GM21526 (cell line): ENCODE results near the gene RB1.
"Not testable (repeated sequence)": the region's sequence is repeated elsewhere in the genome, so short reads cannot be mapped to it uniquely, and the experiment has no call there.

Source experiments
- ATAC-seq: cut with Tn5 transposase; IDR thresholded peaks from one replicate; pipeline ENCODE4 v1.9.1; 2021; ENCODE audit warnings: moderate library complexity; ENCODE audit not compliant: unreplicated experiment, low FRiP score

Gene RB1

DNA sequence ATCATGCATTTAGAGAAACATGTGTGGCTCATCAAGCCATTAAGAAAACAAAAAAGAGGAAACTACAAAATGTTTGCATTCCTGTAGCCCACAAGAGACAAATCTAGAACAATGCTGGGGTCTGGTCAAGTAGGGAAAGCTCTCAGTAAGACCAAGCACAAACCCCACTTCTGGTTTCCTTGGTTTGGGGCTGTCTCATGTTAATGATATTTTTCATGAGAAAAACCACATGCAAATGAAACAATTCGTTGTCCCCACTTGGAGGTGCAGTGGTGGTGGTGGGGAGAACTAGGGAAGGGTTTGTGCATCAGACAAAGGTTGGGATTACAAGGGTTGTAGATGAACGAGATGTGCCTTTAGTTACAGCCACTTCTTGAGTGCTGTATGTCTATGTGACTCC lies 7.0 kb upstream of the RB1 start:
- no peak for ATAC-seq

DNA sequence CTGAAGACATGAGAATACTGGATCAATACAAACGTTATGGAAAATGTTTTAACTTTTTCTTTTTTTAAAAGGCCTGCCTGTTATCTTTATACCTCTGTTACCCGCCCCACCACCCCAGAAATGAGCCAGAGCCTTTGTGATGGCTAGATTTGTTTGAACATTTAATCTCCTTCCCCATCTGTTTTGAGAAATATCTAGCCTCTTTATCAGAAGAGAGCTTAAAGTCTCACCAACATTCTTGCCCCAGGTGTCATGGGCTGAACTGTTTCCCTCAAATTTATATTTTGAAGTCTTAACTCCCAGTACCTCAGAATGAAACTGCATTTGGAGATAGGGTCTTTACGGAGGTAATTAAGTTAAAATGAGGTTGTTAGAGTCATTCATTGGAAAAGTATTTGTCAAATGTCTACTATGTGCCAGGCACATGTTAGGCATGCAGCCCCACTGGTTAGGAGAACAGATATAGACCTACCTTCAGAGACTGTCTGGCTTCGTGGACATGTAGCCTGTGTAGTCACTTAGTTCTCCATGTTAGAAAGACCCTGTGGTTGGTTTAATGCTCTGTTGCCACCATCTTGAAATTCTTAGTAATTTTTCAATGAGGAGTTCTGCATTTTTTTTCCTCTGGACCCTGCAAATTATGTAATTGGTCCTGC lies 6.3 kb upstream of the RB1 start:
- ATAC-seq = no peak

DNA sequence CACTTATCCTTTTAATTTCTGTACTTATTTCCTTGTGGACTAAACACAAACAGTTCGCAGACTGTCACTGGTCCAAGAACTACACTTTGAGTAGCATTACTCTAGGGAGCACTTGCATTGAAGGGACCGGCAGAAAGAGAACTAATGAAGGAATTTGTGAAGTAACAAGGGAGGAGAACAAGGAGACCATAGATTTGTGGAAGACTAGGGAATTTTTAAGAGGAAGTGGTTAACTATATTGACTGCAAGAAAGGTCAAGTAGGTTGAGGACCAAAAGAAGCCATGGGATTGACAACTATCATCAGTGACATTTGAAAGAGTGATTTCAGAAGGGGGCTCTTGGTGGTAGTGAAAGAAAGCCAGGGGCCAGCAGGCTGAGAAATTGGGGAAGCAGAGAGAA lies 4.0 kb upstream of the RB1 start:
- ATAC-seq = no peak

DNA sequence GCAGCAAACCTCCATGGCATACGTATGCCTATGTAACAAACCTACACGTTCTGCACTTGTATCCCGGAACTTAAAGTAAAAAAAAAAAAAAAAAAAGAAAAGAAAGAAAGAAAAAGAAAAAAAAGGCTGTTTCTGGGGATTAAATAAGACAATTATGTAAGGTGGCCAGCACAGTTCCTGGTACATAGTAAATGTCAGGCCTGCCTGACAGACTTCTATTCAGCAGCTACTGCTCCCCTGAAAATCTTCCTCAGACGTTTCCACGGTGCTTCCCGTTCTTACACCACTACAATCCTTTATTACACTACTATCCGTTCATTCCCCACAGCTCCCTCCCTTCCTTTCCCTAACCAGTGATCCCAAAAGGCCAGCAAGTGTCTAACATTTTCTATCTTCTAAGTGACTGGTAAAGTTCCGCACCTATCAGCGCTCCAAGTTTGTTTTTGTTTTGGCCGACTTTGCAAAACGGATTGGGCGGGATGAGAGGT lies 636 bp upstream of the RB1 start:
- ATAC-seq = no peak

DNA sequence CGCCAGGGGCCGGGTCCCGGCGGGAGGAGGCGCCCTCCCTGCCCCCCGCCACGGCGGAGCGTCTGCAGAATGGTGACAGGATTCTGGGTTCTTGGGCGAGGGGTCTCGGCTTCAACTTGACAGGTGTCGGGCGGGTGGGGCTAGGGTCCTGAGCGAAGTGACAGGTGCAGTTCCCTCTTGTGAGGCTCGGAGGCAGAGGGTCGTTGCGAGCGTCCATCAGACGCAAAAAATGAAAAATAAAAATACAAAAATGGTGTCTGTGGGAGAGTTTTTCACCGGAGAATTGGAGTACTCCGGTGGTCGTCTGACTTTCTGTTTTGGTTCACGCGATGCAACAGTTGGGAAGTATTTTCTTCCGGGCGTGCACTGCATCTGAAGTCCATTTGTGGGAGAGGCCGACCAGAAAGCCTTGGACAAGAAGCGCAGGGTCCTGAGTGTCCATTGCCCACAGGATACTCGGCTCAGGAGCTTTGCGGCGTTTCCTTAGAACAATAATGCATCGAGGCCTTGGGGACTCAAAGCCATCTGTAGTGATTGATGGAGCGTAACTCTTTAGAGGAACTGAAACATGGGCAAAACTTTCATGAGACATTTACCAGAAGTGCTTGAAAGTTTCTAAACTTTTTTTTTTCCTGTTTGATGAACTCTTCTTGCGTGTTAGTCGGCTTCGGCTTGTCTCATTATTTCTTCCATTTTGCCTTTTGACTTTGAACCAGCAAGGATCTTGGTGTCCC lies 759 bp downstream of the RB1 start:
- peak; percentile 78 for ATAC-seq

DNA sequence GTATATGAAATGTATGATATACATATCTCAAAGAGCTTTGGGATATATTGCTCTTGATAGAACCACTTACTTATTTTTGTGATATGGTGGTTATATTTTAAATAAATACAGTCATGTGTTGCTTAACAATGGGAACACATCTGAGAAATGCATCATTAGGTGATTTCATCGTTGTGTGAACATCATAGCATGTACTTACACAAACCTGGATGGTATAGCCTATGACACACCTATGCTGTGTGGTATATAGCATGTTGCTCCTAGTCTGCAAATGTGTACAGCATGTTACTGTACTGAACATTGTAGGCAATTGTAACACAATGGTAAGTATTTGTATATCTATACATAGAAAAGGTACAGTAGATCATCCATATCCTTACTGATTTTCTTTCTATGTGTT lies 7.7 kb downstream of the RB1 start:
- ATAC-seq = no peak

DNA sequence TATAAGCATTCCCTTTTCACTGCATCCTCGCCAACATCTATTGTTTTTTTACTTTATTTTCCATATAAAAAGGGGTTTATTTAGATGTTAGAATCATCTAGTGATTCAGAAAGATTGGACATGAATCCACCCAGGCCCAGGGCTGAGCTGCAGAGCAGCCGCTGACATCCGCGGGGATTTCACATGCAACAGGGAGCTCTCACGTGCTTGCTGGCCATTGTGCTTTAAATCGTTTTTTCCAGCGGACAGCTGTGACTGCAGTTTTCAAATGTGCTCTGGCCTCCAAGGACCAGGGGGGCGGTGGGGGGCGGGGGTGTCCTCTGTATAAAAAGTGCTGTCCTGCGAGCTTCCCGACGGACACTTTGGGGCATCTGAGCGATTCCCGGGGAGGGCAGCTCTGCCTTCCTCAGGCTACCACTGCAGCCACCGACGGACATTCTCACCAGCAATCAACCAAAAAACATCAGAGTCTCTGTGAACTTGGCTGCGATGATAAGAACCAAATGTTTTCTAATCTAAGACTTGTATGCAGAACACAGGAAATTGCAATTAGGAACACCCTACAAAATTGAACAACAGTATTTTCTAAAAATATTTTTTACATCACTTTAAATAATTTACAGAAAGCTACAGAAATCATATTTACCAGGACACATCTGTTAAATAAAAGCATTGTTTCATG lies 12.6 kb downstream of the RB1 start:
- no peak for ATAC-seq

DNA sequence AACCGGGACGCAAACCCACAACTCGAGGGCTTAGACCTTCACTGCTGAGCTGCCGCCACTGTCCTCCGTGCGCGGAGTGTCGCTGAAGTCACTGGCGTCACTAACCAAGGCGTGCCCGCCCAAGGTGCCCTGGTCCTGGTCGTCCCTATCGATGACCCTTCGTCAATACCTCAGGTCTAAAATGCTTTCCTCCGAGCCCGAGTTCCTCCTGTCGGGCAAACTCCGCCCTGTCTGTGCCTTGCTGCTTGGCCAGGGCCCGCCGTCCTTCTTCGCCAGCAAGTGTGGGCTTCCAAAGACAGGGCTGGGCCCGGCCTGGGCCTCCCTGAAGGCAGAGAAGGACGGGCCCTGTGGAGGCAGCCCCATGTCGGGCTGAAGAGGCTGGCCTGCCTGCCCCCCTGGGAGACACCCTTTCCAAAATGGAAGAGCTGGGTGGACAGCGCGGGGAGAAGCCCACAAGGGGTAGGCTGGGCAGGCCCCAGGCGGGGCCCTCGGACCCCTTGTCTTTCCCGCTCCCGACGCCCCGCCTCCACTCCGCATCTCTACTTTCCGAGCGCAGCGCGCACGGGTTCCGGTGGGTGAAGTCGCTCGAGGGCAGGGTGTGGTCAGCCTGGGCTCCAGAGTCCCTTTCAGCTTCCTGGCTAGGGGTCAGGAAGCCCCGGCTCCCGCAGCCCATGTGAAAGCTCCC lies 13.4 kb downstream of the RB1 start:
- ATAC-seq = no peak

DNA sequence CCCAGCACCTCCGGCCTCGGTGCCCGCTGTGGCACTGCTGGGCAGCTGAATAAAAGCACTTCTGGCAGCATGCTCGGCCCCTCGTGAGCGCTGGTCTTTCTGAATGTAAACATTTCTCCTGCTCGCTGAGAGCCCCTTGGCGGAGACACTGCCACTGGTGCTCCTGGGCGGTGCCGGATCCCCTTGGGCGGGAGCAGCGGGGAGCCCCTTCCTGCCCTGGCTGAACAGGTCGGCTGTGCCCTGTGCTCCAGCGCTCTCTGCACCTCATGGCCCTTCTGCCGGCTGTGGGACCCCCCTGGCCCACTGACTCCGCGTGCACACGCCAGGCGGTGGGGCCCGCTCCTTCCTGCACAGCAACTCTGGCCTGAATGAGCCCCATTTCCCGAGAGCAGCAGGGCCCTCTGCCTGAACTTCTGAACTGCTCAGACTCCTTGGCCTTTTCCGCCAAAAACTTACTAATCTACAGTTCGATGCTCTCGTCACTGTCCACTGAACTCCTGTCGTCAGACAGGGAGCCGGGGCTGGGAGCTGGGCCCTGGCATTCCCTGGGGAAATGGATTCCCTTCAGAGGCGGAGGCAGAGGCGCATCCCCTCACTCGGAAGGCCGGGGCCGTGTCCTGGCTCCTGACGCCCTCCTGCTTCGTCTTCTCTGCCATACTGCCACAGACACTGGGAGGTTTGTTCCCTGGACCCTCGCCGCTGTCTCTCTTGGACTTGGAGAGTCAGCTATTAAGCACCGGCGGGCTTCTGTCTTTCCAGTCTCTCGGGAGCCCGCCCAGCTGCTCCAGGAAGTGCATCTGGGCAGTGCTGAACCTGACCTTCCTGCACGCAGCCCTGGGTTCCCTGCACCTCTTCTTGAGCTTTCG lies 14.2 kb downstream of the RB1 start:
- ATAC-seq = no peak

DNA sequence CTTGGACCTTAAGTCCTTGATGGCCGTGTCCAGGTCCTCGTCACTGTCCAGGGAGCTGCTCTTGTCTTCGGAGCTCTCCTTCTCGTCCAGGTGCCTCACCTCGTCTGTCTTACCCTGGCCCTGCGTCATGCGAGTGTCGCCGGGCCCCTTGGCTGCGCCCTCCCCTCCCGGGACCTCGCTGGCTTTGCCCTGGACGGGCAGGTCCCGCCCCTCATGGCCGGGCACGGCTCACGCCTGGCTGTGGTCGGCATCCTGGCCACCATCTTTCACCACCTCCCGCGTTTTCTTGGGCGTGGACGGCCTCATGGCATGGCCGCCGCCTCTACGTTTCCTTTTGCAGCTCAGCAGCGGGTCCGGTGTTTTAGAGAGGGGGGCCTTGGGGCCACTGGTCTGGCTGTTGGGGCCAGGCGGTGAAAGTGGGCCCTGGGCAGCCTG lies 14.8 kb downstream of the RB1 start:
- no peak for ATAC-seq

DNA sequence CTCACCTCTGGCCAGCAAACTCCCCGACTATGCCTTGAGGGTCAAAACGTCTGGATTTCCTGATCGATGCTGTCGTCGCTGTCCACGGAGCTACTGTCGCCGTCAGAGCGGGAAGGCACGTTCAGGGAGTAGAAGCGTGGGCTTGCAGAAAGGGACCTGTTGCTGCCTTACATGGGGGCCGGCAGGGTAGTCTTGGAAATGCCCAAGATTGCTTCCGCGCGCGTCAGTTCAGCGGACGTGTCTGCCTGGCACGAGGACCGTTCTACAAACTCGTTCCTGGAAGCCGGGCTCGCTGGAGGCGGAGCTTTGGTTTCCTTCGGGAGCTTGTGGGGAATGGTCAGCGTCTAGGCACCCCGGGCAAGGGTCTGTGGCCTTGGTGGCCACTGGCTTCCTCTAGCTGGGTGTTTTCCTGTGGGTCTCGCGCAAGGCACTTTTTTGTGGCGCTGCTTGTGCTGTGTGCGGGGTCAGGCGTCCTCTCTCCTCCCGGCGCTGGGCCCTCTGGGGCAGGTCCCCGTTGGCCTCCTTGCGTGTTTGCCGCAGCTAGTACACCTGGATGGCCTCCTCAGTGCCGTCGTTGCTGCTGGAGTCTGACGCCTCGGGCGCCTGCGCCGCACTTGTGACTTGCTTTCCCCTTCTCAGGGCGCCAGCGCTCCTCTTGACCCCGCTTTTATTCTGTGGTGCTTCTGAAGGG lies 15.4 kb downstream of the RB1 start:
- ATAC-seq = no peak

DNA sequence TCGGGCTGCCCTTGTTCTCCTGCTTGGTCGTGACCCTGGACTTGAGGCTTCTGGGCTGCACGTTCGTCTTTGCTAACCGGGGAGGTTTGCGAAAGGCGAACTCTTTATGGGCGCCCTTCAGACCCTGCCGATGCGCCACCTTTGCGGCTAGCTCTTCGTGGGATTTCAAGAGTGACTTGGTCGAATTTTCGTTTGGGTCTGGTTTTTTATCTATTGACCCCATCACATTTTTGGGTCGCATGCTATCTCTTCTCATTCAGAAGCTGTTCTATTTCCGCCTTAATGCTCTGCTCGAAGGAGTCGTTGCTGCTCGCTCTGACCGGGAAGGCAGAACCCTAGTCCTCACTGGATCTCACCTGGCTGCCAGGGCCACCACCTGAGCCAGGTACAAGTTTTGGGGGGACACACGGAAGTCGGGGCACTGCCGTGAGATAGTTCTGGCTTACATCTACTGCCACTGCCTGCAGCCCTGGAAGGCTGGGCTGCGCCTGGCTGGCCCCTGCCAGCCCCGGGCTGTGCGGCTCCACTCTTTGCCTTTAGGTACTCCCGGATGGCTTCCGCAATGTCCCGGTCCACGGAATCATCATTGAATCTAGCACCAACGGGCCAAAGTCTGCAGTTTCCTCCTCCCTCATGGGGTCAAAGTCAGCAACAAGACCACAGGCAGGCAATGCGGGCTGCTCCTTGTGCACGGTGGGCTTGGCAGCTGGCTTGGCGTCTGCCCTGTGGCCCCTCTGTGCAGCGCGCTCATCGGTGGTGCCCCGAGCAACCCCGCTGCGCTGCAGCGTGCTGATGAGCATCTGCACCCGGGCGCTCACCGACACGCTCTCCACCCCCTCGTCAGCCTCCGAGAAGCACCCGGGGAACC lies 16.2 kb downstream of the RB1 start:
- no peak for ATAC-seq

DNA sequence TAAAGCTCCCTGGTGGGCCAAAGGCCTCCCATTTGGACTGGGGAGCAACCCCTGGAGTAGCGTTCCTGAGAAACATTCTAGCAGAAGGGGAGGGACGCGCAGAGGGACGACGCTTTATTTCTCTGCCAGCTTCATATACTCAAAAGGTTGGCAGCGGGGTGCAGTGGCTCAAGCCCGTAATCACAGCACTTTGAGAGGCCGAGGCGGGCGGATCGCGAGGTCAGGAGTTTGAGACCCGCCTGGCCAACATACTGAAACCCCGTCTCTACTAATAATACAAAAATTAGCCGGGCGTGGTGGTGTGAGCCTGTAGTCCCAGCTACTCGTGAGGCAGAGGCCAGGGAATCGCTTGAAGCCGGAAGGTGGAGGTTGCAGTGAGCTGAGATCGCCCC lies 16.8 kb downstream of the RB1 start:
- no peak for ATAC-seq

DNA sequence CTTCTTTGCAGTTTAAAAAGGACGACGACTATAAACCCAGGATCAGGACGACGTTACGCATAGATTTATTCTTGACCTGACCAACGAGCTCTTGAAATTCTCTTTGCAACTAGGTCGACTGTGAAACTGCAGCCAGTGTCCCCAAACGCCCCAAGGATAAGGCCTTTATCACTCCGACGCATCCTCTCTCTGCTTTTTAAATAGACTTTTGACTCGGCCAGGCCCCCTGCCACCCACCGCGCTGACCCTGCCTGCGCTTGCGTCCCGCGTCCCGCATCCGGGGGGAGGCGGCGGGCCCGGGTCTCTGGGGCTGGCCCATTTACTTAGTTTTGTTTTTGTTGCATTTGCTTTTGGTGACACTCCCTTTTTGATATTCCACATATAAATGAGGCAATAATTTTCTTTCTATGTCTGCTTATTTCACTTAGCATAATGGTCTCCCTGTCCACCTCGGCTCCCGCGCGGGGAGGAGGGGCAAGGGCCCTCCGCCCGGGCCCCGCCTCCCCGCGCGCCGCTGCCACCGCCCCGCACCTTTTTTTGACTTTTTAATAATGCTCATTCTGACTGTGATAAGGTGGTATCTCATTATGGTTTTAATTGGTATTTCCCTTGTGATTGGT lies 17.4 kb downstream of the RB1 start:
- no peak for ATAC-seq

DNA sequence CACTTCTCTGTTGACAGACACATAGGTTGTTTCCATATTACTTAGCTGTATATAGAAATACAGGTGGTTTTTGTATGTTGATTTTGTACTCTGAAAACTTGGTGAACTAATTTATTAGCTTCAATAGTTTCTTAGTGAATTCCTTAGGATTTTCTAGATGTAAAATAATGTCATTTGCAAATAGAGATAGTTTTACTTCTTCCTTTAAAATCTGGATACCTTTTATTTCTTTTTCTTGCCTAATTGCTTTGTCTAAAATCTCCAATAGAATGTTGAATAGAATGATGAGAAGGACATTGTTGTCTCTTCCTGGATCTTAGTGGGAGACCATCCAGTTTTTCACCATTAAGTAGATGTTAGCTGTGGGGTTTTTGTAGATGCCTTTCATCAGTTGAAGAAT lies 18.7 kb downstream of the RB1 start:
- ATAC-seq = no peak

DNA sequence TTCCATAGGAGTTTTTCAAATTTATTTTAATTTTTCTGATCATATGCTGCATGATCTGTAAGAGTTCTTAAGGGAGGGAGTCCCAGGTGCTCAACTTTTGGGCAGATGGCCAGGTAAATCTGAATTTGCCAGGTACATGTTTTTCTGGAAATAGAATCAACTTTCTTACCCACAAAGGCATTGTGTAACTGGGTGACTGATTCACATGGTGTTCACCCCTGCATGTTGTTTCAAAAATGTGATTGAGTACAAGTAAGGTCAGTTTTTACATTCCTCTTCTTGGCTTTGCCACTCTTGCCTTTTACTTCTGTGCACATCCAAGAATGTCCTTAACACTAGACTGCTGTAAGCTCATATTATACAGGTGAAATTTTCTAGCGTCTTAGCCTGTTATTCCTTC lies 30.4 kb downstream of the RB1 start:
- no peak for ATAC-seq

DNA sequence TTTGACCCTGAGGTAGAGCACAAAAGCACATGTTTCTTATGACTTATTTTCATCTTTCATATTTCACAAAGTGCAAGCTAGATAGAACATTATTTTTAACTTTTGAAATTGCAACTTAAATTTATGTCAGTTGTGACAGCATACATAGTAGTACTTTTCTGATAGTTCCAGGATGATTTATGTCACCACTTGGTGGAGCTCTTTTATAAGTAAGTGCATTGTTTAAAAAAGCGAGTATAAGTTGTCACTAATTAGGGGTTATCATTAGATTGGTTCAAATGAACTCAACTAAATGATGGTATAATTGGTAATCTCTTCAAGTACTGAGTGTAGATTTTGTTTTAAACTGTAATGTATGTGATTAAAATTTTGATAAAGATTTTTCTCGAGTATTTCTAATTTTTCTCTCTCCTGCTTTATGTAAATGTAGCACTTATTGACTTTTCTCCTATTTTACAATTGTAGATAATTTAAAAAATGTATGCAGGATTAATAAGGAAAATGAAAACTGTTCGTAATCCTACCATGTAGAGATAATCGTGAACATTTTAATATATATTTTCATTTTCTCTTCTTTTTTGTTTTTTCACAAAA lies 31.1 kb downstream of the RB1 start:
- no peak for ATAC-seq

DNA sequence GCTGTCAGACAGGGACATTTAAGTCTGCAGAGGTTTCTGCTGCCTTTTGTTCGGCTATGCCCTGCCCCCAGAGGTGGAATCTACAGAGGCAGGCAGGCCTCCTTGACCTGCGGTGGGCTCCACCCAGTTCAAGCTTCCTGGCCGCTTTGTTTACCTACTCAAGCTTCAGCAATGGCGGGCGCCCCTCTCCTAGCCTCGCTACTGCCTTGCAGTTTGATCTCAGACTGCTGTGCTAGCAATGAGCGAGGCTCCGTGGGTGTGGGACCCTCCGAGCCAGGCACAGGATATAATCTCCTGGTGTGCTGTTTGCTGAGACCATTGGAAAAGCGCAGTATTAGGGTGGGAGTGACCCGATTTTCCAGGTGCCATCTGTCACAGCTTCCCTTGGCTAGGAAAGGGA lies 35.6 kb downstream of the RB1 start:
- not testable (repeated sequence) for ATAC-seq
